DND-41 (cell line): ENCODE measurements around the gene IQCF6.

ENCODE experiments used
- EZH2 ChIP-seq: IDR thresholded peaks from 3 replicates; pipeline ENCODE4 v1.6.1; 2012; ENCODE audit warnings: borderline replicate concordance, low read depth, mild to moderate bottlenecking, moderate library complexity, low read length, inconsistent platforms; ENCODE audit not compliant: severe bottlenecking
- TF ChIP-seq, protein P1 (sequence below): IDR thresholded peaks from 2 replicates; pipeline ENCODE4 v1.5.1; 2012; ENCODE audit warnings: borderline replicate concordance, low read length, moderate library complexity, mild to moderate bottlenecking; ENCODE audit not compliant: poor library complexity, severe bottlenecking; ENCODE audit errors: extremely low read depth

DNA sequence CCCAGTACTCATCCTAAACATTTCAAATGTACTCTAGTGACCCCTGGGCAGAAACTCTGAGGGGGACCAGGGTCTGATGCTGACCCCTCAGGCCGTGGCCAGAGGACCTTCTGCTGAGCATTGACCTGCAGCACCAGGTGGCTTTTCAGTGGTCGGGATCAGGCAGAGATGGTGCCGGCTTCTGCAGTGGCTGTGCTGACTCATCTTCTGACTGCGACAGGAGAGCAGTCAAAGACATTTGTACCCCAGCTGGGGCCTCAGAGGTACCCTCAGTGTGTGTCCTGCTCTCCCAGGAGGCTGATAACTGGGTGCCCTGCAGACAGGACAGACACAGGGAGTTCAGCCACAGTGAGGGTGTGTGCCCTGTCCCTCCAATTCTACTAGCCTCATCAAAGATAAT is 36.6 kb upstream of the IQCF6 start:
- no peak for TF ChIP-seq EZH2
- TF ChIP-seq, protein P1, sequence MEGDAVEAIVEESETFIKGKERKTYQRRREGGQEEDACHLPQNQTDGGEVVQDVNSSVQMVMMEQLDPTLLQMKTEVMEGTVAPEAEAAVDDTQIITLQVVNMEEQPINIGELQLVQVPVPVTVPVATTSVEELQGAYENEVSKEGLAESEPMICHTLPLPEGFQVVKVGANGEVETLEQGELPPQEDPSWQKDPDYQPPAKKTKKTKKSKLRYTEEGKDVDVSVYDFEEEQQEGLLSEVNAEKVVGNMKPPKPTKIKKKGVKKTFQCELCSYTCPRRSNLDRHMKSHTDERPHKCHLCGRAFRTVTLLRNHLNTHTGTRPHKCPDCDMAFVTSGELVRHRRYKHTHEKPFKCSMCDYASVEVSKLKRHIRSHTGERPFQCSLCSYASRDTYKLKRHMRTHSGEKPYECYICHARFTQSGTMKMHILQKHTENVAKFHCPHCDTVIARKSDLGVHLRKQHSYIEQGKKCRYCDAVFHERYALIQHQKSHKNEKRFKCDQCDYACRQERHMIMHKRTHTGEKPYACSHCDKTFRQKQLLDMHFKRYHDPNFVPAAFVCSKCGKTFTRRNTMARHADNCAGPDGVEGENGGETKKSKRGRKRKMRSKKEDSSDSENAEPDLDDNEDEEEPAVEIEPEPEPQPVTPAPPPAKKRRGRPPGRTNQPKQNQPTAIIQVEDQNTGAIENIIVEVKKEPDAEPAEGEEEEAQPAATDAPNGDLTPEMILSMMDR: no peak
